Stimulated activated naive CD8-positive, alpha-beta T cell treated with anti-CD3 and anti-CD28 coated beads, Interleukin-15, amount 100 ng/mL, for 72 hours (primary cell): ENCODE results near the gene PYROXD2.

Experiments
- ATAC-seq: fragments of 150-1000 bp; cut with Tn5 transposase; 2 replicates; pipeline ENCODE4 v1.10.0; 2021; ENCODE audit warnings: mild to moderate bottlenecking, moderate library complexity
- DNase-seq, 2 donors: peaks; one replicate each; pipeline ENCODE4 v3.0.0; 2021 to 2022
- H3K27ac Mint-ChIP-seq, 2 donors: one replicate each; pipeline ENCODE4 v1.8.0; 2022; ENCODE audit warnings: mild to moderate bottlenecking in 2 of 2, mixed read lengths in 2 of 2, moderate library complexity in 2 of 2
- H3K27me3 Mint-ChIP-seq: one replicate; pipeline ENCODE4 v1.8.0; 2022; ENCODE audit warnings: mixed read lengths
- H3K4me1 Mint-ChIP-seq: one replicate; pipeline ENCODE4 v1.8.0; 2022; ENCODE audit warnings: mild to moderate bottlenecking, mixed read lengths
- H3K4me3 Mint-ChIP-seq, 2 donors: one replicate each; pipeline ENCODE4 v1.8.0; 2022; ENCODE audit warnings: mild to moderate bottlenecking in 2 of 2, mixed read lengths in 2 of 2, moderate library complexity in 1 of 2
- H3K9me3 Mint-ChIP-seq, 2 donors: one replicate each; pipeline ENCODE4 v1.8.0; 2022; ENCODE audit warnings: mixed read lengths in 2 of 2

PYROXD2 gene

DNA sequence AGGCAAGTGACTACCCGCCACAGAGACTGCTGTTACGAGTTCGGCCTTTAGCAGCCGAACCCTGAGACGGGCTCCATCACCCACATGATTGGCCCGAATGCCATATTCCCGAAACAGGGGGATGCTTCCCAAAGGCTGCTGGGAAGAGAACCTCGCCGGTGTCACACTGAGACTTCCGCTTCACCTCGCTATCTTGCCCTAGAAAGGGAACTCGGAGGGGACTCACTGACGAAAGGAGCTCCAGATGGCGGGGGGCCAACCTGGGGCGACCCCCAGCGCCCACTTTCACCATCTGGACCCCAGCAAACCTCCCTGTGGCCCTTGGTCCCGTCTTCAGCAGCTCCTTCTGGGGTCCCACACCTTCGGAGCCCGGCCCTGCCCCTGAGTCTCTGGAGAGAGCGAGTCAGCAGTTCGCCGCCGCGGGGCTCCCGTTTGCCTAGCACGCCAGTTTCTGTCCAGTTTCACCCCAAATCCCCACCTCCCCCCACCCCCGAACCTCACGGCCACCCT is 31.2 kb upstream of the PYROXD2 start:
- Mint-ChIP-seq H3K4me1 (peaks cover 52% of the 10 kb centered on the region), H3K27me3 (no peaks in the 10 kb centered on the region), H3K4me3 (peak overlapping the region; percentile 95 to 98), H3K27ac (peak overlapping the region; percentile 97 to 98), H3K9me3 (no peaks in the 10 kb centered on the region)
- peak in 1 of 2 donors; percentile 49 for DNase-seq
- ATAC-seq, result peak; percentile 64

DNA sequence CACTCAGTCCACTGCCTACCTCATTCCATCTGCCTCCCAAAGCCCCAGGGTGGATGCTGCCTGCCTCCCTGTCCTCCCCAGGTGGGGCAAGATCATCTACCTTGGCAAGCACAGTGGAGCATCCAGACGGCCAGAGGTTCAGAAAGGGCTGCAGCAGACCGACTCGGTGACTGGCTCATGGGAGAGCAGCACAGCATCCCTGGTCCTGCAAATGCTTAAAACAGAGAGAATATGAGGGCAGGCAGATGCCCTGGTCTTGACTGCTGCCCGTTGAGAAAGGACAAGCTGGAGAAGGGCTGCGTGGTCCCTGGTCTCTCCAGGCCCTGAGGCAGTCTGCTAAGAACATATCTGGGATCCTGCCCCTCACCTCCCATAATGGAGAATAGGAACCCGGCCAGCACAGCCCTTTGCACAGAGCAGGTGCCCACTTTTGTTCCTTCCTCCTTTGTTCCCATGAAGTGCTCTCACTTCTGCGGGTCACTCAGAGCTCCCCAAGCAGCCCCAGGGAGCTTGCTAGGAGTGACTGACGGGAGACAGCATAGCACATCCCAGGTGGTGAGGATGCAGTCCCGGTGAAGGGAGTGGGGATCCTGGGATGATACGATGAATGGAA is 30.3 kb upstream of the PYROXD2 start:
- peak overlapping the region; percentile 90 for H3K27ac Mint-ChIP-seq
- peak overlapping the region; percentile 95 to 98 for H3K4me3 Mint-ChIP-seq
- DNase-seq (no peak), ATAC-seq (no peak)
- no peaks in the 10 kb centered on the region for H3K9me3 Mint-ChIP-seq
- no peaks in the 10 kb centered on the region for H3K27me3 Mint-ChIP-seq
- peaks cover 52% of the 10 kb centered on the region for H3K4me1 Mint-ChIP-seq

DNA sequence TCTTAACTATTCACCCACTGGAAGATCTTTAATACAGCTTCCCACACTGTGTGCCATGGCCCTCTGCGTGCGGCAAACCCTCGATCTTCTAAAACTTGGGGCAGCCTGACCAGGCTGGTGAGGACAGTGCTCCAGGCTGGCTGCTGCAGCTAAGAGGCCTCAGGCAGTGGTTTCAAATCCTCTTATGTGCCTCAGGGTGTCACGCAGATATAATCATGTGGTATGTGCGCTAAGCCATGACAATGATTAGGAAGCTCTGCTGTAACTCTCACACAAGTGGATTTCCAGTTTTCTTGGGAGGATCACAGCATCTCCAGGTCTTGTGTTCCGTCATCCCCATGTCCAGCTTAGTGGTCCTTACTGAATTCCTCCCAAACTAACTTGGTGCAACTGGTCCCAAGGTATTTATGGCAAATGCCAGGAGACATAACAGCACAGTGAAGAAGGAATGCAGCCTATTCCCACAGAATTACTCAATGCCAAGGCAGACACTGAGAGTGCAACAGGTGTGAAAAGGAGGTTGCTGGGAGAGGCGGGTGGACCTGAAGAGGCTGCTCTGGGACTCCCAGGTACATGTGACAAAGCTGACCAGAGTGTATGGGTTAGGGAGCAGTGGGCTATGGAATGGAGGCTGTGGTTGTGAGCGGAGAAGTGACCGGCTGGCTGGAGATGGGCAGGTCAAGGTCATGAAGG is 29.5 kb upstream of the PYROXD2 start:
- peak overlapping the region; percentile 28 to 49 for H3K4me3 Mint-ChIP-seq
- no peaks in the 10 kb centered on the region for H3K27me3 Mint-ChIP-seq
- H3K9me3 Mint-ChIP-seq, result no peaks in the 10 kb centered on the region
- DNase-seq (no peak), ATAC-seq (no peak)
- peaks cover 52% of the 10 kb centered on the region for H3K4me1 Mint-ChIP-seq
- H3K27ac Mint-ChIP-seq, result peak overlapping the region; percentile 36 to 38

DNA sequence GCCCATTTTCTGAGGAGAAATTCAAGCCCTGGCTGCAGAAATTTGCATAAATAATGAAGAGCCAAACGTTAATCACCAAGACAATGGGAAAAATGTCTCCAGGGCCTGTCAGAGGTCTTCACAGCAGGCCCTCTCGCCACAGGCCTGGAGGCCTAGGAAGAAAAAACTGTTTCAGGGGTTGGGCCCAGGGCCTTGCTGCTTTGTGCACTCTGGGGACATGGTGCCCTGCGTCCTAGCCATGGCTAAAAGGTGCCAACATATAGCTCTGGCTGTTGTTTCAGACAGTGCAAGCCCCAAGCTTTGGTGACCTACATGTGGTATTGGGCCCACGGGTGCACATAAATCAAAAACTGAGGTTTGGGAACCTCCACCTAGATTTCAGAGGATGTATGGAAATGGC is 23.7 kb upstream of the PYROXD2 start:
- no peaks in the 10 kb centered on the region for H3K27me3 Mint-ChIP-seq
- peaks cover 35% of the 10 kb centered on the region for H3K4me1 Mint-ChIP-seq
- no peak for DNase-seq
- no peaks in the 10 kb centered on the region for H3K9me3 Mint-ChIP-seq
- H3K4me3 Mint-ChIP-seq, result no peak overlapping the region
- no peak overlapping the region for H3K27ac Mint-ChIP-seq
- no peak for ATAC-seq

DNA sequence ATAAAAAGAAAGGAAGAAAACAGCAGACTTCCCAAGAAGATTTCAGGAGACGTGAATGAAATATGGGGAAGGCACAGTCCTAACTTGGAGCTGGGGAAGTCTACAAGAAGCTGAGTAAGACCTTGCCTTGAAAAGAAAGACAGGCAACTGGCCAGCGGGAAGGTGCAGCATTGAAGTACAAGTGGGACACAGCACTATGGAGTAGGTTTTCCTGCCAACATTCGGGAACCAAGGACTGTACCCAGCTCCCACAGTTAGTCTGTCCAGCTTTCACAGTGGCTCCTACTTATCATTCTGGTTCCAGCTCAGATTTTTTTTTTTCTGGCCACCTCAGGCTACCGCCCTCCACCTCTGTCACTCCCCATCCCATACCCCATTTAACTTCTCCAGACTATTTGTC is 21.7 kb upstream of the PYROXD2 start:
- Mint-ChIP-seq H3K9me3 (no peaks in the 10 kb centered on the region), H3K27ac (no peak overlapping the region), H3K27me3 (no peaks in the 10 kb centered on the region), H3K4me1 (peaks cover 15% of the 10 kb centered on the region), H3K4me3 (no peak overlapping the region)
- ATAC-seq (no peak), DNase-seq (no peak)

DNA sequence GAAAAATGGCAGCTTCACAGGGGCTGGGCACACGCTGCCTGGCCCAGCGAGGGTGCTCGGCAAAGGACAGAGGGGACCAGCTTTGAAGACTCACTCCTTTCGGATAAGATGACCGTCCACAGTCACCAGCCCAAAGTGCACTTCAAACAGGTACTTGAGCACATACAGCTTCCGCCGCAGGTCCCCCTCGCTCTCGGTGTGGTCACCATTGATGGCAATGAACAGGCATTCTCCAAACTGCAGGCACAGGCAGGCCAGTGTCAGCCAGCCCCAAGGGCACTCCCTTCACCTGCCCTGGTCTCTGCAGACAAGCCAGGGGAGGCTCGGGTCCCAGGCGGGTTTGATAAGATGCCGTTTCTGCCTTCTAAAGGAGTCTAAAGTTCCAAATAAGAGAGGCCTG is 20.2 kb upstream of the PYROXD2 start:
- peak overlapping the region in 1 of 2 donors; percentile 63 for H3K27ac Mint-ChIP-seq
- H3K9me3 Mint-ChIP-seq, result no peaks in the 10 kb centered on the region
- DNase-seq (no peak), ATAC-seq (no peak)
- peaks cover 10% of the 10 kb centered on the region for H3K4me1 Mint-ChIP-seq
- no peak overlapping the region for H3K4me3 Mint-ChIP-seq
- no peaks in the 10 kb centered on the region for H3K27me3 Mint-ChIP-seq

DNA sequence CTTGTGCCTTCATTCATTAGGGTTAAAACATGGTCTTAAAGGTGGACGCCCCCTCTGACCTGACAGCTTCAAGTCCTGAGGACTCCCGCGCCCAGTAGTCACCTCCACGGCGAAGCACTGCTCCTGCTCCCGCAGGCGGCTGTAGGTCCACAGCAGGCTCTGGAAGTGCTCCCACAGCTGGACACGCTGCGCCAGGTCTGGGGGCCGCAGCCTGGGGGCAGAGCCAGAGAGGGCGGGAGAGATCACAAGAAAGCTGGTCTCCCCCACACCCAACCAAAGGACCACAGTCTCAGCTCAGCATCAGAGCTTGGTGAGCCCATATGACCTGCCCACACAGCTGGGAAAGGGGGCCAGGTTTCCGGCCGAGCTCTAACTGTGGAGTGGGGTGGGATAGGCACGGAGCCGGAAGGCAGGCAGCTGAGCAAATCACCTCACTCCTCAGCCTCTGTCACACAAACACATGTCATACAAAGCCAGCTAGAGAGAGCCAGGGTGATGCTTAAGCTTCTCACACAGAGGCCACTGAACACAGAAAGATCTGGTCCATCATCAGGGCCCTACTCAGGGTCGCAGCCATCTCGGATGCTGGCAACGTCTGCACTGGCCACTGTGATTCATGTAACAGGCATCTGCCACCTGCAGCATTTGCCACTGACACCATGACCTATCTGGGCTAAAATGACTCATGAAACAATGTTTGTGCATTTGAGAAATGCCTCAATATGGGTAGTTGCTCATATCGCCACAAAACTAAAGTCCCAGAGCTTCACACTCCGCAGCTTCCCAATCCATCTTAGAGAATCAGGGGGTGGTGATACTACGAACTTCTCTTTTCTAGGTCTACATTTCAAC is 19.1 kb upstream of the PYROXD2 start:
- Mint-ChIP-seq H3K4me1 (peaks cover 10% of the 10 kb centered on the region), H3K27ac (no peak overlapping the region), H3K9me3 (no peaks in the 10 kb centered on the region), H3K4me3 (no peak overlapping the region), H3K27me3 (no peaks in the 10 kb centered on the region)
- ATAC-seq, result no peak
- no peak for DNase-seq

DNA sequence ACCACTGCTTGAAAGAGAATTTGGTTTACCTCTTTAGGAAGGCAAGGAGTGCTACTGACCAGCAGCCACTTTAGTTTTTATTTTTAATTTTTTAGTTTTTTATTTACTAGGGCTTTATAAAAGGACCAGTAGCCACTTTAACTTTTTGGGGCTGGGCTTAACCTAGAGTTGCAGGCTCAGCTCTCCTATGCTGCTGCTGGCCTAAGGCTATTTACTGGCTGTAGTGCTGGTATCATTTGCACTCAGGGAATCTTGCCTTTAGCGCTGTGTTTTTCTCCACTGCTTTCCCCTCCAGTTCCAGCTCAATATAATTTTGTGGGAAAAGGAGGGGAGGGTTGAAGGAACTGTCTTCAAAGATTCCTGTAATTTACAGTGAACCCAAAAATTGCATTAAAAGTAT is 18.4 kb upstream of the PYROXD2 start:
- H3K27ac Mint-ChIP-seq, result no peak overlapping the region
- no peaks in the 10 kb centered on the region for H3K27me3 Mint-ChIP-seq
- no peak for ATAC-seq
- no peaks in the 10 kb centered on the region for H3K9me3 Mint-ChIP-seq
- H3K4me3 Mint-ChIP-seq, result no peak overlapping the region
- no peak for DNase-seq
- H3K4me1 Mint-ChIP-seq, result peaks cover 6% of the 10 kb centered on the region

DNA sequence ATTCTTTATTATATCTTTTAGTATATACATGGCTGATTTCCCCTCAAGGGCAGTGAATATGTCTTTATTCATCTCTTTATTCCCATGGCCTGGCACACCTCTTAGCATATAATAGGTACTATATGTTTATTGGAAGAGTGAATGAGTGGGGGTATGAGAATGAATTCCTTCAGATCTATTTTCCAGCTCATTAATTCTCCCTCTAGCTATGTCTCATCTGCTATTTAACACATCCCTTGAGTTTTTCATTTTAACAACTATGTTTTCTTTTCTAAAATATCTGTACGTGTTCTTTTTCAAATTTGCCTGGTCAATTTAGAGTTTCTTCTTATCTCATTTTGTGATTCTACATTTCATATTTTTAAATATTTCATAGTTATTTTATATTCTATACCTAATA is 17.3 kb upstream of the PYROXD2 start:
- no peak for DNase-seq
- H3K9me3 Mint-ChIP-seq, result no peaks in the 10 kb centered on the region
- H3K4me3 Mint-ChIP-seq, result no peak overlapping the region
- no peak for ATAC-seq
- no peak overlapping the region for H3K27ac Mint-ChIP-seq
- H3K27me3 Mint-ChIP-seq, result no peaks in the 10 kb centered on the region
- H3K4me1 Mint-ChIP-seq, result no peaks in the 10 kb centered on the region

DNA sequence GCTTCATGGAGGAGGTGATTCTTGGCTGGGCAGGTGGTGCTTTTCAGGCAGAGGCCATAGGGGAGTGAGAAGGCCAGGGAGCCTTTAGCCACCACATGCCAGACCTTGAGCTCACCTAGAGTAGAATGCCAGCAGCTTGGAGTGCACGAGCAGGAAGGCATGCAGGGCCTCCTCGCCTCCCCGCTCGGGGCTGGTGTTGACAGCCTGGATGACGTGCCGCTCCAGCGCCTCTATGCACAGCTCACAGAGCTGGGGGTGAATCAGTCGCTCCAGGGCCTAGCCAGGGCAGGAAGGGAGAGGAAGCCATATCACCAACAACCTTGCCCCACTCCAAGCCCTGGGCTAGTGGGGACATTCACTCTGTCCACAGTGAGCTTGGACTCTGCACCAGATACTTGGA is 16.0 kb upstream of the PYROXD2 start:
- DNase-seq (no peak), ATAC-seq (no peak)
- Mint-ChIP-seq H3K27ac (peak overlapping the region in 1 of 2 donors; percentile 7), H3K27me3 (no peaks in the 10 kb centered on the region), H3K4me3 (no peak overlapping the region), H3K4me1 (no peaks in the 10 kb centered on the region), H3K9me3 (no peaks in the 10 kb centered on the region)

DNA sequence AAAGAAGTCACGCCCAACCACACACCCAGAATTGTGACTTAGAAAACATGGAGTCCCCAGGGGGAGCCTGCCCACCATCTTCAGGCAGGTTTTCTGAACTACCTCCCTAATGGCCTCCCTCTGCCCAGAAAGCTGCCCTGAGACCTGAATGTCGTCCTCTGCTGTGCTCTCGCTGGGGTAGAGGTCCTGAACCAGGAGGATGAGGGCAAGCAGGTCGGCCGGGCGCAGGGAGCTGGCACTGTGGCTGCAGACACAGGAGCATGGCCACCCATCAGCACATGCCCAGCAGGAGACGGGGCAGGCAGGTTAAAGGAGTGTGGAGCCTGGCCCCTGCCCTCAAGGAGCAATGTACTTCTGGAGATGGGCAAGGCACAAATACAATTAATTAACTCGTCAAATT is 15.4 kb upstream of the PYROXD2 start:
- H3K27ac Mint-ChIP-seq, result peak overlapping the region in 1 of 2 donors; percentile 81
- ATAC-seq, result no peak
- H3K27me3 Mint-ChIP-seq, result no peaks in the 10 kb centered on the region
- H3K4me1 Mint-ChIP-seq, result no peaks in the 10 kb centered on the region
- H3K4me3 Mint-ChIP-seq, result no peak overlapping the region
- H3K9me3 Mint-ChIP-seq, result no peaks in the 10 kb centered on the region
- no peak for DNase-seq

DNA sequence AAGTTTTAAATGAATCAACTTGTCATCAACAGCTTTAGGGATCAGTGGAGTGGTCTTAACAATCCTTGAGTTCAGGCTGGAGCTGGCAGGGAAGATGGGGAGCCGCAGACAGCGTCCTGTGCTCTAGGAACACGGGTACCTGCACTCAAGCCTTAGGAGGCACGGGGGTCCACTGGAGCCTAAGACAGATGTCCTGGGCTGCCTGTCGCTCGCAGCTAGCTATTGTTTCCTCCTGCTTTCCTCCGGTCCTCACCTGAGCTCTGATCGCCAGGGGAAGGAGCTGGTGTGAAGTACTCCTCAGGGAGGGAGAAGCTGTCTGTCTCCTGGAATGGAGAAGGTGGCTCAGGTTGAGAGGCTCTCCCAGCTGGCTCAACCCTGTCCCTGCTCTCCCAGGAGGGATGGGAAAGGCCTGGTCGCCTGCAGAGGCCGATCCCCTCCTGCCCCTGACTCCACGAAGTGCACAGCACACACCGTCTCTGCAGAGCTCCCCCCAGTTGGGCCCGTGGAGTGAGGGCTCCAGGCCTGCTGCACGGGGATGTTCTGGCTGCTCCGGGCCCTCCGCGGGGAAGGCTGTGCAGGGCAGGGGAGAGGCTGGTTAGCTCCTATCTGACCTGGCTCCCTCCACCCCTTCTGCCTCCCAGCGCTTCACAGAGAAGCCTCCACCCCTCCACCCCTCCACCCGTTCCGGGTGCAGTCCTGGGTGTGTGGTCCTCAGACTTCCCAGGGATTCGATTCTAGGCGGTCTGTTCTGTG is 14.5 kb upstream of the PYROXD2 start:
- no peak overlapping the region for H3K4me3 Mint-ChIP-seq
- ATAC-seq (peak; percentile 35), DNase-seq (no peak)
- H3K27ac Mint-ChIP-seq, result peak overlapping the region in 1 of 2 donors; percentile 27
- no peaks in the 10 kb centered on the region for H3K27me3 Mint-ChIP-seq
- H3K9me3 Mint-ChIP-seq, result no peaks in the 10 kb centered on the region
- H3K4me1 Mint-ChIP-seq, result no peaks in the 10 kb centered on the region

DNA sequence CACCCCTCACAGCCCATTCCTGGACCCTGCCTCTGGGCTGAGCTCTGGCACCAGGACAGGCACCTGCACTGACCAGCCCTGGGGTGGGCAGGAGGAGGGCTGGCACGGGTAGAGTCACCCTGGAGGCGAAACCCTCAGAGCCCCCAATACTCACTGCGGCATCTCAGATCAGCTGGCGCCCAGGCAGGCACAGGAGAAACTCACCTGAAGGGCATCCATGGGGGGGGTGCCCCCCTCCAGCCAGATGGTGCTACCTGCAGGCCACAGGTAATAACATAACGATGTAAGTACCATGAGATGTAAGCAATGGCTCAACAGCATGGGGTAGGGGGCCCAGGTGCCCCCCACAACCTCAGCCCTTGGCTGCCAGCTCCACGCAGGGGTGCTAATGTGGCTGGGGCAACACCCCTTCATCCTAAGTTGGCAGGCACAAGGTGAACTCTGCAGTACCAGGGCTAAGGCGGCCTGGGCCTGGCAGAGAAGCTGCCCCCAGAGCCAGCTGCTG is 12.1 kb upstream of the PYROXD2 start:
- Mint-ChIP-seq H3K27me3 (no peaks in the 10 kb centered on the region), H3K9me3 (no peaks in the 10 kb centered on the region), H3K4me3 (no peak overlapping the region), H3K27ac (no peak overlapping the region), H3K4me1 (no peaks in the 10 kb centered on the region)
- DNase-seq (no peak), ATAC-seq (peak; percentile 16)

DNA sequence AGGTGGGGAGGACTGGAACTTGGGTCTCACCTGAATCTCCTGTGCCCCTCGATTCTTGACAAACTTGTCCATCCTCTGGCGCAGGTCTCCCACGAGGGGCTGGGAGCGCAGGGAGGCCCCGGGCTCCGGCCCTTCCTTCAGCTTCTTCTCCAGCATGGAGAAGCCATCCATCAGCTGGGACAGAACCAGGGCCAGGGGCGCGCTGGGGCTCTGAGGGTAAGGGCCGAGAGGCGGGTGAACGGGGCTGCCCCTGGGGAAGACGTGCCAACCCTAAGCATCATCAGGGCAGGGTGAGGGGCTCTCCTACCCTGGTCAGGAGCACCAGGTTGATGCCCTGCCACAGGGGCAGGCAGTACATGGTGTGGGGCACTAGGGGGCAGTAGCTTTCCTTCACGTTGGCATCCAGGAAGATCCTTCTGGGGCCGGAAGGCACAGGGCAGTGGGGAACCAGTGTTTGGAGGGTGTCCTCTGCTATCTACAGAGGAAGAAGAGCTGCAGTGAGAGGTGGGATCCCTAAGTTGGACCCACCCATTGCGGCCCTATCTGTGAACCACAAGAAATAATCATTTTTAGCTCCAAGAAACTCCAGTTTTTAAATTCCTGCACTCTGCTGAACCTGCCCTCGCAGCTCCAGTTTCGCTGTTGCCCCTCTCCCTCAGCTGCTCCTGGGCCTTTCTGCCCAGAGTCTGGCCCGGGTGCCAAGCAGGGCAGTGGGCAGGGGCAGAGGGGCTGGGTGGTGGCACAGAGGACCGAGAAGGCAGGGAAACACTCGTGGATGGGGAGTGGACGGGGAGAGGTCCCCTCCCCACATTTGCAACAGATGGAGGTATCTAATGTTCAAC is 10.8 kb upstream of the PYROXD2 start:
- H3K27me3 Mint-ChIP-seq, result no peaks in the 10 kb centered on the region
- H3K9me3 Mint-ChIP-seq, result no peaks in the 10 kb centered on the region
- H3K27ac Mint-ChIP-seq, result no peak overlapping the region
- DNase-seq (peak; percentile 34 to 49), ATAC-seq (peak; percentile 48)
- H3K4me3 Mint-ChIP-seq, result no peak overlapping the region
- H3K4me1 Mint-ChIP-seq, result no peaks in the 10 kb centered on the region
